ENCODE results near the gene ABHD11.

GRCh38 chr7:73715648-73716317 is 22.8 kb downstream of the ABHD11 start:
- TF ChIP-seq CTCF (IDR thresholded peaks at IDR 0.05) (no peak), POLR2A (IDR thresholded peaks at IDR 0.05) (no peak)

Measured in body of pancreas (tissue), 4 donors.